ENCODE measurements around the gene SNX11. TPM values are rescaled to one million over a fixed set of nuclear protein-coding genes. Genes with fewer than 3 reads are reported as not detected.

The SNX11 gene
- total and polyA plus RNA-seq, 9 of the 15 experiments (the other 6 are each of a cell fraction or from before 2014, with no cell fraction given): 12.4 to 24.0 (median 16.8) TPM

DNA sequence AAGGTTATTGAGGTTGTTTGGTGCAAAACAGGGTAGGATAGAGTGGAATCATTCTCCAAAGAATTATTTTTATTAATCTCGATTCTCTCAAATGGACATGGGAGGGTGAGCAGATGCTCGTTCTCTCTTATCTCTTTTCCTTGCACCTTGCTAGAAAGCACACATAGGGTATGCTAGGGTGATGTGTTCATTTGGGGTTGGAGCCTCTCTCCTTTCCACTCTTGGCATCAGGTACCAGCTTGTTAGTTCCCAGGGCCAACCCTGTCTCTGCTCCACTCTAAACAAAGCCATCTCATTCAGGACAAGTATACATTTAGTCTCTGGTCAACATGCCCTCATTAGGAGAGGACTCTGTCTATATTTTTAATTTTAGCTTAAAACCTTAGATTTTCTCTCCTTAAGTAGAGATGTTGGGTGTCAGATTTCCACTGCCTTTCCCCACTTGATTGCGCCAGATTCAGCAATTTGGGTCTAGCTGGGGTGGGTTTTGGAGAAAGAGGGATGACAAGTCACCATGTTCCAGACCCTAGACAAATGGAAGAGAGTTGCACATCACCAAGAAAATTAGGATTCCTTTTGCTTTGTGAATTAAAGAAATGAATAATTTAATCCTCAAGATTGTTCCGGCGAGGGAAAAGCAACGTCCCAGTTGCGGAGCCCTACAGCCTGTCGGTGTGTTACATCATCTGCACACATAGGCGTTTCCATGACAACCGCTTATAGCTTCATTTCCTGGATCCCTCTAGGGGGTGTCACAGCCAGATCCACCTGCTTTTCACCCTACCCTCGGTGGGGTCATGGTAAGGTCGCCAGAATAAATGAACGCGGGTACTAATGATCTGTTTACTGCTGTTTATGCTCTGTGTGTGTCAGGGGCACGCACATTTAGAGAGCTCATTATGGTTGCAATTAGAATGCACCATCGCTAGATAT, 41.6 kb downstream of the SNX11 start (continued):
- no peak for TF ChIP-seq FOXK1 (CRISPR knock-in tag; IDR thresholded peaks at IDR 0.05; ENCODE audit: borderline replicate concordance)
- no peak for TF ChIP-seq E2F3 (CRISPR knock-in tag; IDR thresholded peaks at IDR 0.05)
- TF ChIP-seq ZBTB17 (CRISPR knock-in tag; IDR thresholded peaks at IDR 0.05): no peak
- TF ChIP-seq, protein P1, sequence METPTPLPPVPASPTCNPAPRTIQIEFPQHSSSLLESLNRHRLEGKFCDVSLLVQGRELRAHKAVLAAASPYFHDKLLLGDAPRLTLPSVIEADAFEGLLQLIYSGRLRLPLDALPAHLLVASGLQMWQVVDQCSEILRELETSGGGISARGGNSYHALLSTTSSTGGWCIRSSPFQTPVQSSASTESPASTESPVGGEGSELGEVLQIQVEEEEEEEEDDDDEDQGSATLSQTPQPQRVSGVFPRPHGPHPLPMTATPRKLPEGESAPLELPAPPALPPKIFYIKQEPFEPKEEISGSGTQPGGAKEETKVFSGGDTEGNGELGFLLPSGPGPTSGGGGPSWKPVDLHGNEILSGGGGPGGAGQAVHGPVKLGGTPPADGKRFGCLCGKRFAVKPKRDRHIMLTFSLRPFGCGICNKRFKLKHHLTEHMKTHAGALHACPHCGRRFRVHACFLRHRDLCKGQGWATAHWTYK (CRISPR knock-in tag; IDR thresholded peaks at IDR 0.05): no peak
- no peak for TF ChIP-seq TAF1 (IDR thresholded peaks at IDR 0.05; ENCODE audit: control insufficient read depth, extremely low read depth, insufficient read depth, low read length, severe bottlenecking)
- TF ChIP-seq BCL6 (CRISPR knock-in tag; IDR thresholded peaks at IDR 0.05): no peak
- TF ChIP-seq HDAC8 (tag; IDR thresholded peaks at IDR 0.05): no peak
- TF ChIP-seq, protein P2, sequence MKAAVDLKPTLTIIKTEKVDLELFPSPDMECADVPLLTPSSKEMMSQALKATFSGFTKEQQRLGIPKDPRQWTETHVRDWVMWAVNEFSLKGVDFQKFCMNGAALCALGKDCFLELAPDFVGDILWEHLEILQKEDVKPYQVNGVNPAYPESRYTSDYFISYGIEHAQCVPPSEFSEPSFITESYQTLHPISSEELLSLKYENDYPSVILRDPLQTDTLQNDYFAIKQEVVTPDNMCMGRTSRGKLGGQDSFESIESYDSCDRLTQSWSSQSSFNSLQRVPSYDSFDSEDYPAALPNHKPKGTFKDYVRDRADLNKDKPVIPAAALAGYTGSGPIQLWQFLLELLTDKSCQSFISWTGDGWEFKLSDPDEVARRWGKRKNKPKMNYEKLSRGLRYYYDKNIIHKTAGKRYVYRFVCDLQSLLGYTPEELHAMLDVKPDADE (conservative IDR thresholded peaks at IDR 0.05; ENCODE audit: control insufficient read depth, low read depth, low read length): no peak
- TF ChIP-seq ZNF197 (CRISPR knock-in tag; IDR thresholded peaks at IDR 0.05; ENCODE audit: low read depth): 0 out of 2 replicates have a peak, but pooled peaks have one; percentile 39
- TF ChIP-seq LARP7 (IDR thresholded peaks at IDR 0.05): no peak
- no peak for TF ChIP-seq ZNF431 (CRISPR knock-in tag; IDR thresholded peaks at IDR 0.05)
- TF ChIP-seq ZNF766 (CRISPR knock-in tag; conservative IDR thresholded peaks at IDR 0.05): no peak
- no peak; the same call in 1 of the 2 replicates for TF ChIP-seq BACH1 (tag; IDR thresholded peaks at IDR 0.05)
- TF ChIP-seq ZNF75A (CRISPR knock-in tag; IDR thresholded peaks at IDR 0.05): no peak
- TF ChIP-seq, protein P3, sequence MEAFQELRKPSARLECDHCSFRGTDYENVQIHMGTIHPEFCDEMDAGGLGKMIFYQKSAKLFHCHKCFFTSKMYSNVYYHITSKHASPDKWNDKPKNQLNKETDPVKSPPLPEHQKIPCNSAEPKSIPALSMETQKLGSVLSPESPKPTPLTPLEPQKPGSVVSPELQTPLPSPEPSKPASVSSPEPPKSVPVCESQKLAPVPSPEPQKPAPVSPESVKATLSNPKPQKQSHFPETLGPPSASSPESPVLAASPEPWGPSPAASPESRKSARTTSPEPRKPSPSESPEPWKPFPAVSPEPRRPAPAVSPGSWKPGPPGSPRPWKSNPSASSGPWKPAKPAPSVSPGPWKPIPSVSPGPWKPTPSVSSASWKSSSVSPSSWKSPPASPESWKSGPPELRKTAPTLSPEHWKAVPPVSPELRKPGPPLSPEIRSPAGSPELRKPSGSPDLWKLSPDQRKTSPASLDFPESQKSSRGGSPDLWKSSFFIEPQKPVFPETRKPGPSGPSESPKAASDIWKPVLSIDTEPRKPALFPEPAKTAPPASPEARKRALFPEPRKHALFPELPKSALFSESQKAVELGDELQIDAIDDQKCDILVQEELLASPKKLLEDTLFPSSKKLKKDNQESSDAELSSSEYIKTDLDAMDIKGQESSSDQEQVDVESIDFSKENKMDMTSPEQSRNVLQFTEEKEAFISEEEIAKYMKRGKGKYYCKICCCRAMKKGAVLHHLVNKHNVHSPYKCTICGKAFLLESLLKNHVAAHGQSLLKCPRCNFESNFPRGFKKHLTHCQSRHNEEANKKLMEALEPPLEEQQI (IDR thresholded peaks at IDR 0.05): no peak
- TF ChIP-seq, protein P4, sequence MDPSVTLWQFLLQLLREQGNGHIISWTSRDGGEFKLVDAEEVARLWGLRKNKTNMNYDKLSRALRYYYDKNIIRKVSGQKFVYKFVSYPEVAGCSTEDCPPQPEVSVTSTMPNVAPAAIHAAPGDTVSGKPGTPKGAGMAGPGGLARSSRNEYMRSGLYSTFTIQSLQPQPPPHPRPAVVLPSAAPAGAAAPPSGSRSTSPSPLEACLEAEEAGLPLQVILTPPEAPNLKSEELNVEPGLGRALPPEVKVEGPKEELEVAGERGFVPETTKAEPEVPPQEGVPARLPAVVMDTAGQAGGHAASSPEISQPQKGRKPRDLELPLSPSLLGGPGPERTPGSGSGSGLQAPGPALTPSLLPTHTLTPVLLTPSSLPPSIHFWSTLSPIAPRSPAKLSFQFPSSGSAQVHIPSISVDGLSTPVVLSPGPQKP (CRISPR knock-in tag; IDR thresholded peaks at IDR 0.05): no peak
- TF ChIP-seq ZC3H4 (CRISPR knock-in tag; IDR thresholded peaks at IDR 0.05; ENCODE audit: borderline replicate concordance): no peak
- no peak for TF ChIP-seq GTF2E2 (tag; IDR thresholded peaks at IDR 0.05)
- TF ChIP-seq ESRRA (IDR thresholded peaks at IDR 0.05; ENCODE audit: borderline replicate concordance, low read depth): peak; percentile 47; the same call in 1 of the 2 replicates
- TF ChIP-seq PCBP1 (IDR thresholded peaks at IDR 0.05; ENCODE audit: low read depth, low read length, poor library complexity, severe bottlenecking): no peak

All from K562 (cell line).